Measurements from ENCODE around the gene GON4L. TPM values are rescaled to one million over a fixed set of nuclear protein-coding genes. Genes with fewer than 3 reads are reported as not detected.

Gene GON4L
- total and polyA plus RNA-seq, 2 experiments from 2014 or later, result 26.4 to 42.0 TPM

DNA sequence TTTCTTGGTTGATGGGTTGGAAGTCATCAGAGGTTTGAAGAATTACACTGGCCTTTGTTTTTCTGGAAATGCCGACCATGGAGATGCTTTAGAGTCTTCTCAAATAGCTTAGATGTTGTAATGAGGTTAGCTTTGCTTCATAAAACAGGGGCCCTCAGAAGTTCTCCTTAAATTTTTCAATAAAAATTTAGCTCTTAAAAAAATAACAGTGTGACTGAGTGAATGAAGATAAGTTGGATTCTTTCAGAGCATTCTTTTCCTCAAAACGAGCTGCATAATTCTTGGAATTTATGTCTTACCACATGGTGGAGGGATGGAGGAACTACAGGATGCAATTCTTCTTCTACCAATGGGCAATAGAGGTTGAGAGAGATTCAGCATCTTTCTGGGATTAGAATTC lies 25.8 kb upstream of the GON4L start:
- no peak overlapping the region for H3K27ac ChIP-seq
- H3K4me3 ChIP-seq, result no peak overlapping the region
- peaks cover 4% of the 10 kb centered on the region for H3K4me1 ChIP-seq (ENCODE audit: low read depth)
- no peaks in the 10 kb centered on the region for H3K36me3 ChIP-seq
- no peaks in the 10 kb centered on the region for H3K9me3 ChIP-seq (ENCODE audit: low read depth)
- TF ChIP-seq, protein P1, sequence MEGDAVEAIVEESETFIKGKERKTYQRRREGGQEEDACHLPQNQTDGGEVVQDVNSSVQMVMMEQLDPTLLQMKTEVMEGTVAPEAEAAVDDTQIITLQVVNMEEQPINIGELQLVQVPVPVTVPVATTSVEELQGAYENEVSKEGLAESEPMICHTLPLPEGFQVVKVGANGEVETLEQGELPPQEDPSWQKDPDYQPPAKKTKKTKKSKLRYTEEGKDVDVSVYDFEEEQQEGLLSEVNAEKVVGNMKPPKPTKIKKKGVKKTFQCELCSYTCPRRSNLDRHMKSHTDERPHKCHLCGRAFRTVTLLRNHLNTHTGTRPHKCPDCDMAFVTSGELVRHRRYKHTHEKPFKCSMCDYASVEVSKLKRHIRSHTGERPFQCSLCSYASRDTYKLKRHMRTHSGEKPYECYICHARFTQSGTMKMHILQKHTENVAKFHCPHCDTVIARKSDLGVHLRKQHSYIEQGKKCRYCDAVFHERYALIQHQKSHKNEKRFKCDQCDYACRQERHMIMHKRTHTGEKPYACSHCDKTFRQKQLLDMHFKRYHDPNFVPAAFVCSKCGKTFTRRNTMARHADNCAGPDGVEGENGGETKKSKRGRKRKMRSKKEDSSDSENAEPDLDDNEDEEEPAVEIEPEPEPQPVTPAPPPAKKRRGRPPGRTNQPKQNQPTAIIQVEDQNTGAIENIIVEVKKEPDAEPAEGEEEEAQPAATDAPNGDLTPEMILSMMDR (IDR thresholded peaks at IDR 0.05; ENCODE audit: low read depth, low read length), result no peak
- no peak for DNase-seq (ENCODE audit: low read depth in 1 of 2, low spot score in 1 of 2)
- H3K27me3 ChIP-seq, result no peaks in the 10 kb centered on the region

DNA sequence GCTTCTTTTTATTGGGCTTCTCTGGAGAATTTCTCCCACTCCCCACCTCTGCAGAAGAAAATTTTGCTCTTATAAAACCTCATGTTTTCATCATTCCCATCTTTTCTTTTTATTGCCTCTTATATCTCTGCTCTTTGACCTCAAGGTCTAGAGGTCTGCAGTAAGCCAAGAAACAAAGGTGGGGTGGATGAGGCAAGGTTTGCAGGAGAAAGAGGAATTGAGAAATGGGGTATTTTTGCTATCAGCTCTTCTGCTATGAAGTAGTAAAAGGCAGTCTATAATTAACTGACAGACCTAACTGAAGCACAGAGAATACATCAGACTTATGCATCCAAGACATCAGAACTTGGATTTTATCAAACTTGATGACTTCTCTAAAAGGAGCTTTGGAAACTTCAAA lies 25.2 kb upstream of the GON4L start:
- Histone ChIP-seq H3K4me1 (ENCODE audit: low read depth) (peaks cover 4% of the 10 kb centered on the region), H3K27ac (no peak overlapping the region), H3K4me3 (no peak overlapping the region), H3K9me3 (ENCODE audit: low read depth) (no peaks in the 10 kb centered on the region), H3K27me3 (no peaks in the 10 kb centered on the region), H3K36me3 (no peaks in the 10 kb centered on the region)
- no peak for DNase-seq (ENCODE audit: low read depth in 1 of 2, low spot score in 1 of 2)
- TF ChIP-seq, protein P1 (IDR thresholded peaks at IDR 0.05; ENCODE audit: low read depth, low read length), result no peak

DNA sequence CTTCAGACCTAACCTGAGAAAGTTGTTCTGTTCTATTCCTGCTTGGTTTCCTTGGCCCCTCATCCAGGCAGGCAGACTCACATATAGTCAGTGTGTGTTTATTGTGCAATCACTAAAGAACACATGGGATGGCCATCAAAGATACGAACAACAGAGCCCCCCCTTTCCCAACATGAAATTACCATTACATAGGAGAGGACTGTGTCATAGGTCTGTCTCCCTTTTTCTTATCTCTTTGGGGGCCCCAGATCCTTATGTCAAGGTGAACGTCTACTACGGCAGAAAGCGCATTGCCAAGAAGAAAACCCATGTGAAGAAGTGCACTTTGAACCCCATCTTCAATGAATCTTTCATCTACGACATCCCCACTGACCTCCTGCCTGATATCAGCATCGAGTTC lies 23.9 kb upstream of the GON4L start:
- no peaks in the 10 kb centered on the region for H3K36me3 ChIP-seq
- DNase-seq (ENCODE audit: low read depth in 1 of 2, low spot score in 1 of 2), result no peak
- no peaks in the 10 kb centered on the region for H3K27me3 ChIP-seq
- H3K4me1 ChIP-seq (ENCODE audit: low read depth), result peaks cover 4% of the 10 kb centered on the region
- H3K9me3 ChIP-seq (ENCODE audit: low read depth), result no peaks in the 10 kb centered on the region
- no peak overlapping the region for H3K27ac ChIP-seq
- TF ChIP-seq, protein P1 (IDR thresholded peaks at IDR 0.05; ENCODE audit: low read depth, low read length), result no peak
- H3K4me3 ChIP-seq, result no peak overlapping the region

DNA sequence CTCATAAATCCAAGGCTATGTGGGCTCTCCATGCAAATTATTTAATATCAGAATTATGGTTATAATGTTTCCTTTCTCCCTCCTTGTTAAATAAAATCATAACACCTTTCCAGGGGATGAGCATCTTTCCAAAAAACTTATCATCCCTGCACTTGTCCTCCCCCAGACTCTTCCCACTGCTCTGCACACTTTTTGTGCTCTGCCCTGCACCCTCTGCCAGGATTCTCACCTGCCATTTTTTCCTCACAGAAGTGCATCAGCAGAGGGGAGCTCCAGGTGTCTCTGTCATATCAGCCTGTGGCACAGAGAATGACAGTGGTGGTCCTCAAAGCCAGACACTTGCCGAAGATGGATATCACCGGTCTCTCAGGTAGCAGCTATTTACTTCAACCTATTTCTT lies 23.2 kb upstream of the GON4L start:
- no peaks in the 10 kb centered on the region for H3K36me3 ChIP-seq
- peaks cover 4% of the 10 kb centered on the region for H3K4me1 ChIP-seq (ENCODE audit: low read depth)
- H3K4me3 ChIP-seq, result no peak overlapping the region
- no peaks in the 10 kb centered on the region for H3K9me3 ChIP-seq (ENCODE audit: low read depth)
- no peak for DNase-seq (ENCODE audit: low read depth in 1 of 2, low spot score in 1 of 2)
- TF ChIP-seq, protein P1 (IDR thresholded peaks at IDR 0.05; ENCODE audit: low read depth, low read length), result no peak
- no peaks in the 10 kb centered on the region for H3K27me3 ChIP-seq
- H3K27ac ChIP-seq, result no peak overlapping the region

DNA sequence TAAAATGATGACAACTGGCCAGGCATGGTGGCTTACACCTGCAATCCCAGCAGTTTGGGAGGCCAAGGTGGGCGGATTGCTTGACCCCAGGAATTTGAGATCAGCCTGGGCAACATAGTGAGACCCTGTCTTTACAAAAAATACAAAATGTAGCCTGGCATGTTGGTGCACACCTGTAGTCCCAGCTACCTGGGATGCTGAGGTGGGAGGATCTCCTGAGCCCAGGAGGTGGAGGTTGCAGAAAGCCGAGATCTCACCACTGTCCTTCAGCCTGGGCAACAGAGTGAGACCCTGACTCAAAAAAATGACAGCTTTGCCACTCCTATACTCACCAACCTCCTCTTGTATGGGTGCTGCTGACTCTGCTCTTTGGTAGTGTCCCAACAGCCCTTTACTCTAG lies 20.9 kb upstream of the GON4L start:
- DNase-seq (ENCODE audit: low read depth in 1 of 2, low spot score in 1 of 2), result no peak
- Histone ChIP-seq H3K36me3 (no peaks in the 10 kb centered on the region), H3K4me1 (ENCODE audit: low read depth) (no peaks in the 10 kb centered on the region), H3K9me3 (ENCODE audit: low read depth) (no peaks in the 10 kb centered on the region), H3K27ac (no peak overlapping the region), H3K4me3 (no peak overlapping the region), H3K27me3 (no peaks in the 10 kb centered on the region)
- TF ChIP-seq, protein P1 (IDR thresholded peaks at IDR 0.05; ENCODE audit: low read depth, low read length), result no peak

DNA sequence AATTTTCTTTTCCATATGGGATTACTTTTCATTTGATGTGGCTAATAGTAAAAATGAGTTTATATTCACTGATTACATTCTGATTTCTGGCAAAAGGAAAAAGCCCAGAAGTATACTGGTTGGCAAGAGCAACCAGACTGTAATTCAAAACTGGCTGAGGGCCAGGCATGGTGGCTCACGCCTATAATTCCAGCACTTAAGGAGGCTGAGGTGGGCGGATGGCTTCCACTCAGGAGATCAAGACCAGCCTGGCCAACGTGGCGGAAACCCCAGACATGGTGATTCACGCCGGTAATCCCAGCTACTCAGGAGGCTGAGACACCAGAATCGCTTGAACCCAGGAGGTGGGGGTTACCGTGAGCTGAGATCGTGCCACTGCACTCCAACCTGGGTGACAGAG lies 16.8 kb upstream of the GON4L start:
- H3K9me3 ChIP-seq (ENCODE audit: low read depth), result no peaks in the 10 kb centered on the region
- TF ChIP-seq, protein P1 (IDR thresholded peaks at IDR 0.05; ENCODE audit: low read depth, low read length), result no peak
- no peaks in the 10 kb centered on the region for H3K4me1 ChIP-seq (ENCODE audit: low read depth)
- DNase-seq (ENCODE audit: low read depth in 1 of 2, low spot score in 1 of 2), result peak in 1 of 2 donors; percentile 32
- H3K36me3 ChIP-seq, result no peaks in the 10 kb centered on the region
- H3K27ac ChIP-seq, result no peak overlapping the region
- no peaks in the 10 kb centered on the region for H3K27me3 ChIP-seq
- no peak overlapping the region for H3K4me3 ChIP-seq
